Dedifferentiated amniotic fluid mesenchymal stem cell (primary cell): ENCODE measurements around the gene KLHL13.

ENCODE experiments used
- DNase-seq: peaks from one replicate; pipeline ENCODE4 v3.0.0-alpha.2; 2016; ENCODE audit errors: extremely low spot score

KLHL13 gene

GRCh38 chrX:117854806-117855205 lies 261.8 kb downstream of the KLHL13 start:
- no peak for DNase-seq

- DNase-seq = no peak
Observed at GRCh38 chrX:117851025-117851424, 265.6 kb downstream of the KLHL13 start.
